HG03025 (cell line): Measurements from ENCODE around the gene GRIK3.
"Not testable (repeated sequence)": the region's sequence is repeated elsewhere in the genome, so short reads cannot be mapped to it uniquely, and the experiment has no call there.

ENCODE experiments used
- ATAC-seq: cut with Tn5 transposase; IDR thresholded peaks from one replicate; pipeline ENCODE4 v1.9.1; 2021; ENCODE audit warnings: mild to moderate bottlenecking, moderate library complexity; ENCODE audit not compliant: unreplicated experiment, low FRiP score

The GRIK3 gene

DNA sequence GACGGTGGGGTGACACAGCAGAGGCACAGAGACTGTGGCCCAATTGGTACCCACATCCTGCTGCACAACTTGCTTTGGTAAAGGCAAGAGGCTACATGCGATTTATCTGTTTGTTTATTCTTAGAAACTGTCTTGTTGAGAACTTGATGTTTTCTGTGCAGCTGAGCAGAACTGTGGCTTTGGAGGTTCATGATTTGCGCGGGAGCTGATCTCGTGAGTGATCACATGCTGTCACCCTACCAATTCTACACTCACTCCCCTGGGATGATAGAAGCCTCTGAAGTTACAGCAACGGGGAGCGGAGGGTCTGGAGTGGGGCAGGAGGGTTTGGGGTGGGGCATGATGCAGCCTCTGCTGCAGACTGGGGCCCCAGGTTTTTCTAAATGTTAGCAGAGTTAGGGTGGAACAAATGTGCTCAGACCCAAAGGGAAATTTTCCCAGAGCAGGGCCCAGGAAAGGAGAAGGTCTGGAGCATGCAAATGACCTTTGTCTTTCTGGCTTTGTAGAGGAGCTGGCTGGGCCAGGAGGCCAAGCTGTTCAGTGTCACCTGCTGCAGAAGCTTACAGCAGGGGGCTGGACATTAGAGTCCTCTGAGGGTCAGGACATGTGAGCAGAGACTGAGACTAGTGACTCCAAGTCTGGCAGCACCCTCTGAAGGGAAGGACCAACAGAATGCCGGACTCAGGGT lies 83.6 kb downstream of the GRIK3 start:
- no peak for ATAC-seq

DNA sequence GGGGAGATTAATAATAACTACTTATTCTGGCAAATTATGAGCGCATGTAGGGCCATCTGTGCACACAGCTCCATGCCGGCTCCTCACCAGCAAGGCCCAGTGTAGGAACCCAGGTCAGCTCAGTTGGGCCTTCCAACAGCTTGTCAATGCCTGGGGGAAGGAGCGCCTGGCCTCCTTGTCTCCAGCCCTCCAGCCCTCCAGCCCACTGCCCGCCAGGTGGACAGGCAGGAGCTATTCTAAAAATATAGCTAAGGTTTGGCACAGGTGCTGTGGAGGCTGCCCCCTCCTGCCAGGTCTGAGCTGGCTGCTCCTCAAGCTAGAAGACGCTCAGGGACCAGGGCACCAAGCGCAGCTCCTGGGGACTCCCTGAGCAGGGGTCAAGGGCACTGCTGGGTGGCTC lies 85.7 kb downstream of the GRIK3 start:
- no peak for ATAC-seq

DNA sequence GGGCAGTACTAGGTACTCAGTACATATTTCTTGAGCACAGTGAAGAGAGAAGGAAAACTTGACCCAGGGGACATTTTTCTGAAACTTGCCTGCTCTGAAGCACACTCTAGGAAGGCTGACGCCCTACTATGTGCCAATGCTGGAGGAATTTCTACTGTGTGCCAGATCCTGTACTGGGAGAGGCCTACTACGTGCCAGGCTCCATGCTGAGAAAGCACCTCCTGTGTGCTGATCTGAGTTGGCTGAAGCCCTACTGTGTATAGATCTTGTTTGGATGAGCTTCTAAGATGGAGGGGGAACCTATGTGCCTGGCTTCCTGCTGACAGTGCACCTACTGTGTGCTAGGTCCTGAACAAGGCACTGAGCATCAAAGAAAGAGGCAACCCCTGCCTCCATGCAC lies 86.2 kb downstream of the GRIK3 start:
- ATAC-seq = no peak

DNA sequence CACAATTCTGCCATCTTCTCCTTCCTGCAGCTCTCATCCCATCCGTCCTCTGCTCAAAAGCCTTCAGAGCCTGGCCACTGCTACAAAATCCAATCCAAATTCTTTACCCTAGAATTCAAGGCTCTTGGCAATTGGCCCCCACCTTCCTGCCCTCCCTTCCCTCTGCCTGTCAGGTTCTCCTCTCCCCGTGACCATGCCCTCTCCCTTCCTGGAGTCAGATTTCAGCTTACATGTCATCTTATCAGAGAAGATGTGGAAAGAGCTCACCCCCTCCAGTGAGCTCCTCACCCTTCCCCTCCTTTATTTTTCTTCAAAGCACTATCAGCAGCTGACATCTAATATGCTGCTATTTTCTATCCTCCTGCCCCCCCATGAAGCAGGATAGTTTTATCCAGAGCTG lies 86.9 kb downstream of the GRIK3 start:
- no peak for ATAC-seq

DNA sequence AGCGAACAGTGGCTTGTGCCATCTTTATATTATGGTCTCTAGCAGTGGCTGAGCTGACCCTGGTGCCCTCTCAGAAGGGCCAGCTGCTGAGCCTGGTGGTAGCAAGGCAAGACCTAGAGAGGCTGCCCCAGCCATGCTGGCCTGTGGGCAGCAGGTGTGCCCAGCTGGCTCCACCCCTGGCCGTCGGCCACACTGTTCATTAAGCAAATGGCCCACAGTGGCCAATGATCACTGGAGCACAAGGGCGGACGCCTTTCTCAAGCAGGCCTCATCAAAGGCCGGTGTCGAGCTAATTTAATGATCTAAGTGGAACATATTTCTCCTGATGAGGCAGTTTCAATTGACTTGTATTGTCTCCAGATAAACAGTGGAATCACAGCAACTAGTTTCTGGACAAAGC lies 89.4 kb downstream of the GRIK3 start:
- ATAC-seq = no peak

DNA sequence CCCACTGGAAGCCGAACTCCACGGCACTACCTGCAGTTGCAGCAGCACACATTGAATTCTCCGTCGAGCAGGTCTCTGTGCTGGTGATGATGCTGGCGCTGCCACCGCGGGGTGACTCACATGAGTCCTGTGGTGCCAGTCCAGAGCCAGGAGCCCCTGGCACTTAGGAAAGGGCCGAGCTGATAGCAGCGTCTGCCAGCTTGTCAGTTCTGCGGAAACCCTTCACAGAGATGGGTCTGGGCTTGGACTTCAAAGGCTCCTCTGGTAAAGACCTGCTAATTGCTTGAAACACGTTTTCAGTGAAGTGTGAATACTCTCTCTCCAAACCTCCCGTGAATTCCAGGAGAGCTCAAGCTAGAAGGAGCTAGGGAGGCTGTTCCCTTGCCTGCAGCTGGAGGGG lies 92.2 kb downstream of the GRIK3 start:
- ATAC-seq = no peak

DNA sequence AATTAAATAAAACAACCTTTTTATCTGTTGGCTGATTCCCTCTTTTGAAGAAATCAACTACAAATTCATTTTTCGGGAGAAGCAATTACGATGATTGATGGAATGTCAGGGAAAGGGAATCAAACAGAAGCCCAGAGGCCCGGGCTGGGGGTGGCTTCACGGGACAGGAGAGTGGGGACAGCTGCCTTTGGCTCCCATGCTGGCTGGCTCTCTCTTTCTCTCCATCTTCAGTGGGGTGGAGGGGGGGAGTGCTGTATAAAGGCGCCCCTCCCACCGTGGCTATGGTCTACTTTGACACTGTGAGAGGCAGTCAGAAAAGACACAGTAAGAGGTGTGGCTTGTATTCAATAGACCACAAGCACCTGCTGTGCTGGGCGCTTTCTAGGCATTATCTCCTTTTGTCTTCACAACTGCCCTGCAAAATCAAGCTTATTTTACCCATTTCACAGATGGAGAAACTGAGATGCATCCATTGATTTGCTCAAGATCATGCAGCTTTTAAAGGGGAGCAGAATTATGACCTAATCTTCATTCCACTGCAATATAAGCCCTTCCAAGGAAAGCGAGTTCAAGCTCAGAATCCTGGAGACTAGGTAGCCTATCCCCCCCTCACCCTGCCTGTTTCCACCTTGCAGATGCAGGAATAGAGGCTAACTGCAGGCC lies 92.9 kb downstream of the GRIK3 start:
- ATAC-seq = no peak

DNA sequence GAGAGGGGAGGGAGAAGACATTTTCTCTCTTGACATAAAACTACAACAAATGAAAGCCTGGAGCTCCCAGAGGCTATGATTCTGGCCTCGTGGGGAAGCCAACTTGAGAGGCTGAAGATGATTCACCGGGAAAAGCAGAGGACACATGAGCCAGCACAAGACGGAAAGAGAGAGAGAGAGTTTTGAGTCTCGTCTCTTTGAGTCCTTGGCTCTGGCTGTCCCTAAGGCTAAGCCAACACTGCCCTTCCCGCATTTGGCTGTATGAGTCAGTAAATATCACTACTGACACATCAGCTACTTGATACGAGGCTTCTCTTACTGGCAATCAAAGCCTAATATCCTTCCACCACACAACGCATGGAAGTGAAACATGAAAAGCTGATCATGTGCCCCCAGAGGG lies 95.5 kb downstream of the GRIK3 start:
- no peak for ATAC-seq

DNA sequence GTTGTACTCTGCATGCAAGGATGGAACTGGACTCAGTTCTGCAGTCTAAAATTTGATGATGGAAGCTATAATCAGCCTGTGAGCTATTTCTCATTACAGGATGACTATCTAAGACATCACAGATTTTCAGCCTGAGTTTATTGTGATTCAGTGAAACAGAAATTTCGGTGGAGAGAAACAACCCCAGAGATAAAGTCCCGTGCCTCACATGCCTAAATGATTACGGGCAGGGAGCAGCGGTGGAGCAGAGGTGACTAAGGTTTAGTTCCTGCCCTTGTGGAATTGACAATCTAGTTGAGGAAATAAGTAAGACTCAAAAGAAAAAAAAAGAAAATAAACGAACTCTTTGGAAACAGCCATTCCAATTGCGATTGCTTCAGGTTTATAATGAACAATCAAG lies 96.9 kb downstream of the GRIK3 start:
- no peak for ATAC-seq

DNA sequence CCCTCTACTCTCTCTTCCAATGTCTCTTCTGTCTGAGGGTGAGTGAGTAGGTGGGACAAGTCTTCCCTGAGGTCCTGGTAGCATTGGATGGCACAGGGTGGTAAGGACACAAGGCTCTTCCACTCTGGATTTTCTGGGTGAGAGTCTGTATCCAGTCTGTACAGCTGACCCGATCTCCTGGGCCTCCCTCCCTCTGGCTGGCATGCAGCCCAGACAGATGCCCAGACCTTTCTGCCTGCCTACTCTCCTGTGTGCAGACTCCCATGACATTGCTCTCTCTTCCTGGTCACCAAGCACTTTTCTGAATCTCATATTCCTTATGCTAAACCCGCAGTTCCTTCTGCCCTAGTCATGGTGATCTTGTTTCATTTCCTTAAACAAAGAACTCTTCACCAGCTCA lies 100.3 kb downstream of the GRIK3 start:
- ATAC-seq = no peak

DNA sequence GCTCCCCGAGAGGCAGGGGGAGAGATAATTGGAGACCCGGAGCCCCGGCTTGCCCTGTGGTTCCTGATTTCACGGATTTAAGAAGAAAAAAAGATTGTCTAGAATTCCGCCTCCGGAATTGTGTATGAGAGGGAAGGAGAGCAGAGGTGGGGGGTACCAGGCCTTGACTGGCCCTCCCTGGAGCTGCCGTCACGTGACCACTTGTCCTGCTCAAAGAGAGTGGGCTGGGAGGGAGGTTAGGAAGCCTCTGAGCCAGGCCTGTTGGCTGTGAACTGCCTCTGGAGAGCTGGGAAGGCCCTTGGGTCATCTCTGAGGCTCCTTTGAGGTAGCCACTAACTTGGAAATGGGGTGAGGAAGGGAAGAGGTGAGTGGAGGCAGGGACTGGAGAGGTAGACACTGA lies 106.5 kb downstream of the GRIK3 start:
- no peak for ATAC-seq

DNA sequence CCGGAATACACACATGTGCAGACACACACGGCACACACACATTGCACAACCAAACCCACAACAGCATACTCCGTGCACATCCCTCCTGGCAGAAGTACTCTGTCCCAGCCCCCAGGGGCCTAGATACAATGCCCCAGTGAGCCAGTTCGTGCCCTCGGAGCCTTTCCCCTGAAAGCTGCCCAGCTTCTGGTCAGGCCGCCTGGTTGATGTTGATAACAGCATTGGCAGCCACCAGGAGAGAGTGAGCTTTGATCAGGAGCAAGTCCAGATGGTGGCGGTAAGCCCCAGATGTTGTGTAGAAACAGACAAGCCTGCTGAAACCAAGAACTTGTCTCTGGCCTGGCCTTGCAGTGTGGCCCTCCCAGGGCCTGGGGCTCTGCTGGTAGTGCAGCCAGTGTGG lies 109.1 kb downstream of the GRIK3 start:
- no peak for ATAC-seq

DNA sequence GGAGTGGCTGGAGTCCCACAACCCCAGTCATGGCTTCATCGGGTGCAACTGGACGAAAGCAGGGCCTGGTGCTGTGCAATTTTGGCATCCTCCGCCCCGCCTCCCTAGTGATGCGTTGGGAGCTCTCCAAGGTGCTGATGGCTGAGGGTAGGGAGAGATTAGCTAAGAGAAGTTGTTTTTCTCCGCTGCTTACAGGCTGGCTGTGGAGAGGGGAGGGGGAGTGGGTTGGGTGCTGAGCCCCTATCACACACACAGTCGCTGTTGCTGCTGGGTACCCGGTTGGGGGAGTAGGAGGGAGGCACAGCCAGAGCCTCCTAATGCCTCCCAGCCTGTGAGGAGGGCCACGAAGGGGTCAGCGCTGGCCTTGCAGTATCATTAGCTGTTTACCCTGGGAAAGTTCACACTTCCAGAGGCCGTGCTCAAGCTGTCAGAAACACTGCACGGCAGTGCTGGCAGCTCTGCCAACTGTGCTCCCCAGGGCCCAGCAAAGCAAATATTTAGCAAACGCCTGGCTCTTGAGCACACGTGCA lies 110.0 kb downstream of the GRIK3 start:
- no peak for ATAC-seq

DNA sequence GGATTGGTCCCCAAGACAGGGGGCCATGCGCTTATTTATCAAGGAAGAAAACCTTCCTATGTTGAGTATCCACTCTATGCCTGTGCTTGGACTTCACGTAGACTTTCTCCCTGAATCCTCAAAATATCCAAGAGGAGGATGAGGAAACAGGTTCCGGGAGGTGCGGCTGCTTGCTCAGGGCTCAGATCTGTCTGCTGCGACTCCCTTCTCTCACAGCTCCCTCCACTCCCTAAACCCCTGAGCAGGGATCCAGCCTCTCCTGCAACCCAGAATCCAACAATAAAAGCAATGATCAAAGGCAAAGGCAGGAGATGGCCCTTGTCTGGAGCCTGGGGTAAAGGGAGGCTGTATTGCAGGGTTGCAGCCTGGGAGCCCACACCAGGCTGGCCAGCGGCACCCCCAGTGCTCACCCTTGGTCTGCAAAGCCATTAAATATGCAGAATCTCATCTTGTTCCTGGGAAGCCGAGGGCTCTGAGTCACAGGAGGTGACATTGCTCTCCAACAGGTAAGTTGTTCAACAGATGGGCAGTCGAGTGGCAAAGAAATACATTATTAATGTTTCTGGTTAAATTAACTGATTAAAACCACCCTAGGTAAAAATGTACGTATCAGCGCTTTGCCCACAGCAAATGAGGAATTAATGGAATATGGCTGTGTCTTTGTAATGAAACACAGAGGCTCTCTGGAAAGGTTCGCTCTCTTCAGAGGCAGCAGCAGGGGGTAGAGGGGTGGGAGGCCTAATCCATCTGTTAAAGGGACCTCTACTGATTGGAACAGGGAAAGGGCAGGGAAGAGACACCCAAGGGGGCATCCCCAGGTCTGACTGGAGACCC lies 111.5 kb downstream of the GRIK3 start:
- no peak for ATAC-seq

DNA sequence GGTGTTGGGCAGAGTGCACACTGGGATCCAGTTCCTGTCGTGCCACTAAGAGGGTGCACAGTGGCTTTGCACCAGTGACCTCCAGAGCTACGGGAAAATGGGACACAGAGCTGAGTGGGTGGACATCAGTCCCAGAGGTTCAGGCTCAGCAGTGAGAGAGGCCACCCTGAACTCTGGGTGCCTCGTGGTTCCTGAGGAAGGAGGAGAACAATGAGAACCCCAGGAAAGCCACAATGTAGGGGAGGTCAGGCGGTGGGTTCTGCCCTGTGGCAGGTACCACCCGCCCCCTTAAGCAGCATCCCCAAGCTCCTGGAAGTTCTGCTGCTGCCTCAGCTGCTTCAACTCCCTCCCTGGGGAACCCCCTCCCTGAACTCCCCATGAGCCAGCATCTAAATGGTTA lies 112.2 kb downstream of the GRIK3 start:
- ATAC-seq = no peak

DNA sequence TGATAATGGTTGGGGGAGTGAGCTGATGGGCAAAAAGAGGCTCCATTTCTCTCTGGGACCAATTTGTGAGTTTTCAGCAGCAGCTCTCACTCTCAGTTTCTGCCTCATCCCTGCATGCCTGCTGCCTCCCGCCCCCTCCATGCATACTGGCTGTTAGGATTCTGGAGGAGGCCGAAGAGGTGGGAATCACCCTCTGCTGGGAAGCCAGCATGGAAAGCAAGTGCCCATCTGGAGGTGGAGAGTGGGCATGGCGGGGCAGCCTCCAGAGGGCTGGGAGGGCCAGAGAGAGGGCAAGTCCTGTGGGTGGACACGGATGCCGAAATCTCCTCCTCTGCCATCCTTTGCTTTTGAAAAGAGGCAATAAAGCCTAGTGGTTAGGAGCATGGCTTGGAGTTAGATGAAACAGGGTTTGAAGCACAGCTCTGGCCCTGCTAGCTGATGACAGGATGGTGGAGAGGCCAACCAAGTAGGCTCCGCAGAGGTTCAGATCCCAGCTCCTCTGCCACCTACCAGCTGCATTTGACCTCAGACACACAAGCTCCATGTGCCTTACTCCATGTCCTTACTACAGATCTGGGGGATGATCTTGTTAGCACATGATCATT lies 113.4 kb downstream of the GRIK3 start:
- ATAC-seq = no peak

DNA sequence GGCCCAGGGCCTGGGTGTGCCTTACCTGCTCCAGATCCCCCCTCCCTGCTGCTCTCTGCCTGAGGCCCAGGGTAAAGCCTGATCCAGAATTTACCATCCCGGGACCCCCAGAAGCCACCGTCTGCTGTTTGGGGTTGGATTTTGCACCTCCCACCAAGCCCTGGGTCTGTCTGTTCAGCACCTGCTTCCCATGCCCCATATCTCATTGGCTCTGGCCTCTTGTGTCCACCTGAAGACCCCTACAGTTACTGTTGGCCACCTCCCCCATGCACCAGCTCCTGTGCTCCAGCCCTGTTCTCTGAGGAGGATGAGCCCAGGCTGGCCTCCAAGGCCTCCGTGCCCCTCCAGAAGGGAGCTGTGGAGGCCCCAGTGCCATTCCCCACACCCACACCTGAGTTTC lies 113.9 kb downstream of the GRIK3 start:
- no peak for ATAC-seq

DNA sequence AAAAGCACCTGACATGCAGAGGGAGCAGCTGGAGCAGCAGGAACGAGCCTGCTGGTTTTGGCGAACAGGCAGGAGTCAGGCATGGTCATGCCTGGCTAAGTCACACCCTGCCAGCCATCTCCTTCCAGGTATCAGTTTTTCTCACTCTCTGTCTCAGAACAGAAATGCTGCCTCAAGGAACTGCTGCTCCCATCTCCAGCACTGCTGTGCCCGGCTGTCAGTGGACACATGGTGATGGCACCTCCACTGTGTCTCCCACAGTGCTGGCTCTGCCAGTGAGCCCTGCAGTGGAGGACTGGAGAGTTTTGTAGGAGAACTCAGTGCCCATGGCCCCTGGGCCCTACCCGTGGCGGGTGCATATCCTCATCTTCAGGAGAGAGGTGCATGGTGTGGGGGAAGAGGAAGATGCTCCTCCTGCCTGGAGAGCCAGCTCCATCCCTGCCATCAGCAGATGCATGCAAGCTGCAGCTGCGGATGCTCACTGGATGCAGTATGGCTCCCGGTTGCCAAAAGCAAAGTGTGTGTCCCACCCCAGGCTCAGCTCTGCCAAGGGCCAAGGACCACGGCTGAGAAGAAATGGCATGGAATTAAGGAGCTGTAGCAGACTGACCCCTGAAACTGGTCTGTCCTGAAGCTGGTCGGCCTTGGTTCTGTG lies 114.7 kb downstream of the GRIK3 start:
- no peak for ATAC-seq

DNA sequence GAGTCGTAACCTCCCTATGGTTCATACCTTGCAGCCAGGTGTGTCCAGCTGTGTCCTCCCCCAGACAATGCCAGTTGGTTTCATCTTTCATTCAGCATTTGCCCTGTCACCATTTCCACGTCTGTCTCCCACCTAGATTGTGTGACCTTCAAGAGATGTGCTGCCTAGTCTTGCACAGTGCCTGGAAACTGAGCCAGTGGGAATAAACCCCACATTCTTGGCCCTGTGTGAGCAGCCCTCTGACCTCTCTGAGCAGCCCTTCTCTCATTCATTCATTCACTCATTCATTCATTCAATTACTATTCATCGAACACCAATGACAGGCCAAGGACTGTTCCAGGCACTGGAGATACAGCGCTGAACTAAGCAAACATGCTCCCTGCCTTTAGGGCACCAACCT lies 115.7 kb downstream of the GRIK3 start:
- no peak for ATAC-seq

DNA sequence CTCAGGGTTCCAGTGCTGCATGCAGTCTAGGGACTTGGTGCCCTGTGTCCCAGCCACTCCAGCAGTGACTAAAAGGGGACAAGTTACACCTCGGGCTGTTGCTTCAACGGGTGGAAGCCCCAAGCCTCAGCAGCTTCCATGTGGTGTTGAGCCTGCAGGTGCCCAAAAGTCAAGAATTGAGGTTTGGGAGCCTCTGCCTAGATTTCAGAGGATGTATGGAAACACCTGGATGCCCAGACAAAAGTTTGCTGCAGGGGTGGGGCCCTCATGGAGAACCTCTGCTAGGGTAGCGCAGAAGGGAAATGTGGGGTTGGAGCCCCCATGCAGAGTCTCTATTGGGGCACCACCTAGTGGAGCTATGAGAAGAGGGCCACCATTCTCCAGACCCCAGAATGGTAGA lies 117.8 kb downstream of the GRIK3 start:
- ATAC-seq = not testable (repeated sequence)
